Measurements from ENCODE around the gene HDDC3.

HDDC3 gene

DNA sequence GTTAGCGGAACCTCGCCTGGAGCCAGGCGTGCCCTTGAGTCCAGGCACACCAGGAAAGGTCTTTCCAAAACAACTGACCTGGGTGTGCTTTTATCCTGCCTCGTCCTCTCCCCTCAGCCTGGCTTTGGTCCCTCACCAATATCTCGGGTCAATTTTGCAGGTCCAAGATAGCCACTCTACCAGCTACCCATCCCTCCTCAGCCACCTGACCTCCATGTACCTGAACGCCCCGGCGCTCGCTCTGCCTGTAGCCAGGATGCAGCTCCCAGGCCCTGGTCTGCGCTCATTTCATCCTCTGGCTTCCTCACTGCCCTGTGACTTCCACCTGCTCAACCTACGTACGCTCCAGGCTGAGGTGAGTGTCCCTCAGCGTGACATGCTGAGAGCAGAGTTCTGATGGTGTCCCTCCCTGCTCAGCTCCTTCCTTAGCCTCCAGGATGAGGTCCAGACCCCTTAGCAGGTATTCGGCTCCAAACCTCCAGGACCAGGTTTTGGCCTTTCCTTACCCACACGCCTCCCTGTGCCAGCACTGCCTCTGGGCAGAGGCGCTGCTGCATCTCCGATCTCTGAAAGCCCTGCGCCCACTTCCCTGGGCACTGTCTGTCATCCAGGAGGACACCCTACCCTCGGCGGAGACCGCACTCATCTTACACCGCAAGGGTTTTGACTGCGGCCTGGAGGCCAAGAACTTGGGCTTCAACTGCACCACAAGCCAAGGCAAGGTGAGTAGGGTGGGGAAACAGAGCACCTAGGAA is 14.1 kb downstream of the HDDC3 start:
- Histone ChIP-seq H3K23ac (ENCODE audit: low read length) (no peak overlapping the region), H2BK15ac (replicated peaks; ENCODE audit: low read depth) (no peak overlapping the region), H3K79me1 (ENCODE audit: low read length) (no peaks in the 10 kb centered on the region), H3K4me3 (ENCODE audit: low read length) (no peak overlapping the region), H2AK5ac (ENCODE audit: low read length) (no peak overlapping the region), H2BK120ac (ENCODE audit: low read depth, low read length) (no peak overlapping the region), H4K5ac (ENCODE audit: low read length) (no peak overlapping the region), H3K27ac (ENCODE audit: low read depth, low read length) (no peak overlapping the region), H3K4ac (ENCODE audit: low read depth, low read length) (no peak overlapping the region), H3K9ac (ENCODE audit: low read length) (no peak overlapping the region), H3K79me2 (ENCODE audit: control insufficient read depth, insufficient read depth, low read length) (no peaks in the 10 kb centered on the region), H3K27me3 (ENCODE audit: insufficient read depth, low read length, poor library complexity) (no peaks in the 10 kb centered on the region), H3K4me1 (ENCODE audit: control insufficient read depth, low read depth, low read length) (no peaks in the 10 kb centered on the region), H3K56ac (ENCODE audit: low read length) (no peak overlapping the region), H2BK5ac (ENCODE audit: low read length) (no peak overlapping the region), H3K36me3 (ENCODE audit: control insufficient read depth, insufficient read depth, low read length) (no peaks in the 10 kb centered on the region), H3K4me2 (ENCODE audit: low read length) (no peak overlapping the region), H3K18ac (ENCODE audit: low read length) (no peak overlapping the region), H4K8ac (ENCODE audit: low read depth, low read length) (no peak overlapping the region)
- DNase-seq = no peak
- no CpG with 5 or more reads among the region's 23 CpGs for WGBS (ENCODE audit: extremely low coverage, insufficient coverage, low lambda C conversion rate)

- H2BK5ac ChIP-seq (ENCODE audit: low read length) = no peak overlapping the region
- H4K5ac ChIP-seq (ENCODE audit: low read length) = no peak overlapping the region
- no peak overlapping the region for H3K4me2 ChIP-seq (ENCODE audit: low read length)
- no CpG with 5 or more reads among the region's 12 CpGs for WGBS (ENCODE audit: extremely low coverage, insufficient coverage, low lambda C conversion rate)
- no peak overlapping the region for H3K4me3 ChIP-seq (ENCODE audit: low read length)
- no peaks in the 10 kb centered on the region for H3K27me3 ChIP-seq (ENCODE audit: insufficient read depth, low read length, poor library complexity)
- no peak overlapping the region for H3K27ac ChIP-seq (ENCODE audit: low read depth, low read length)
- no peak overlapping the region for H4K8ac ChIP-seq (ENCODE audit: low read depth, low read length)
- no peak overlapping the region for H3K23ac ChIP-seq (ENCODE audit: low read length)
- no peak overlapping the region for H2BK15ac ChIP-seq (replicated peaks; ENCODE audit: low read depth)
- no peak overlapping the region for H3K56ac ChIP-seq (ENCODE audit: low read length)
- no peaks in the 10 kb centered on the region for H3K79me1 ChIP-seq (ENCODE audit: low read length)
- H3K18ac ChIP-seq (ENCODE audit: low read length) = no peak overlapping the region
- no peak overlapping the region for H3K4ac ChIP-seq (ENCODE audit: low read depth, low read length)
- H2BK120ac ChIP-seq (ENCODE audit: low read depth, low read length) = no peak overlapping the region
- no peak overlapping the region for H2AK5ac ChIP-seq (ENCODE audit: low read length)
- H3K36me3 ChIP-seq (ENCODE audit: control insufficient read depth, insufficient read depth, low read length) = no peaks in the 10 kb centered on the region
- no peak for DNase-seq
- H3K9ac ChIP-seq (ENCODE audit: low read length) = no peak overlapping the region
- H3K4me1 ChIP-seq (ENCODE audit: control insufficient read depth, low read depth, low read length) = no peaks in the 10 kb centered on the region
- H3K79me2 ChIP-seq (ENCODE audit: control insufficient read depth, insufficient read depth, low read length) = no peaks in the 10 kb centered on the region
Measured at GRCh38 chr15:90917569-90917968, 14.8 kb downstream of the HDDC3 start.

- no peaks in the 10 kb centered on the region for H3K4me1 ChIP-seq (ENCODE audit: control insufficient read depth, low read depth, low read length)
- H3K56ac ChIP-seq (ENCODE audit: low read length) = no peak overlapping the region
- H3K4ac ChIP-seq (ENCODE audit: low read depth, low read length) = no peak overlapping the region
- no peaks in the 10 kb centered on the region for H3K79me1 ChIP-seq (ENCODE audit: low read length)
- no peak overlapping the region for H2AK5ac ChIP-seq (ENCODE audit: low read length)
- H3K9ac ChIP-seq (ENCODE audit: low read length) = no peak overlapping the region
- no peak overlapping the region for H2BK120ac ChIP-seq (ENCODE audit: low read depth, low read length)
- H3K79me2 ChIP-seq (ENCODE audit: control insufficient read depth, insufficient read depth, low read length) = no peaks in the 10 kb centered on the region
- no peaks in the 10 kb centered on the region for H3K36me3 ChIP-seq (ENCODE audit: control insufficient read depth, insufficient read depth, low read length)
- H4K8ac ChIP-seq (ENCODE audit: low read depth, low read length) = no peak overlapping the region
- H3K4me2 ChIP-seq (ENCODE audit: low read length) = no peak overlapping the region
- no peak overlapping the region for H4K5ac ChIP-seq (ENCODE audit: low read length)
- H3K27me3 ChIP-seq (ENCODE audit: insufficient read depth, low read length, poor library complexity) = no peaks in the 10 kb centered on the region
- H3K18ac ChIP-seq (ENCODE audit: low read length) = no peak overlapping the region
- no peak for DNase-seq
- no peak overlapping the region for H3K23ac ChIP-seq (ENCODE audit: low read length)
- no peak overlapping the region for H2BK15ac ChIP-seq (replicated peaks; ENCODE audit: low read depth)
- no peak overlapping the region for H3K27ac ChIP-seq (ENCODE audit: low read depth, low read length)
- no peak overlapping the region for H2BK5ac ChIP-seq (ENCODE audit: low read length)
- H3K4me3 ChIP-seq (ENCODE audit: low read length) = no peak overlapping the region
- WGBS (ENCODE audit: extremely low coverage, insufficient coverage, low lambda C conversion rate) = no CpG with 5 or more reads among the region's 11 CpGs
Measured at GRCh38 chr15:90916461-90916860, 15.9 kb downstream of the HDDC3 start.

DNA sequence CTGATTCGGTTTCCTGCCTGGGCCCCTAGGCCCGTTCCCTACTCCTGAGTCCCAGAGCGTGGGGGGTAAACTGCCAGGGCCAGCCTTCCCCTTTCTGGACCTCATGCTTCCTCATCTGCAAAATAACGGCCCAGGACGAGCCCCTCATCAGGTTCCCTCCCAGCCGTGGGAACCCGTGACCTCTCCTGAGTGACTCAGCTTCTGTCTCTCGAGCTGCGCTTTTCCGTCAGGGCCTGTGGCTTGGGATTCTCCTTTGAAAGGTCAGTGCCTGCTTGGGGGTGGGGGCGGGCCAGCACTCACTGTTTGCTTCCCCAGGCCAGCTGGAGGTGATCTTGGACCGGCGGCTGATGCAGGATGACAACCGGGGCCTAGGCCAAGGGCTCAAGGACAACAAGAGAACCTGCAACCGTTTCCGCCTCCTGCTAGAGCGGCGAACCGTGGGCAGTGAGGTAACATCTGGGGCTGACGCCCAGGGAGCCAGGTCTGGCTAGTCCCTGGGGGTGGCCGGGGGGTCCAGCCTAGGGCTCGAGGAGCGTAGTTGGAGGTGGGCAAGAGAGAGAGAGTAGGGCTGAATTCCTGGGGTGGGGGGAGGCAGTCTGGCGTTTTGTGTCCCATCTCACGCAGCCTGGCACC is 16.4 kb downstream of the HDDC3 start:
- H3K79me1 ChIP-seq (ENCODE audit: low read length) = no peaks in the 10 kb centered on the region
- no CpG with 5 or more reads among the region's 25 CpGs for WGBS (ENCODE audit: extremely low coverage, insufficient coverage, low lambda C conversion rate)
- H4K8ac ChIP-seq (ENCODE audit: low read depth, low read length) = no peak overlapping the region
- no peak overlapping the region for H2BK120ac ChIP-seq (ENCODE audit: low read depth, low read length)
- H3K23ac ChIP-seq (ENCODE audit: low read length) = no peak overlapping the region
- peak; percentile 28 for DNase-seq
- no peaks in the 10 kb centered on the region for H3K27me3 ChIP-seq (ENCODE audit: insufficient read depth, low read length, poor library complexity)
- no peak overlapping the region for H3K9ac ChIP-seq (ENCODE audit: low read length)
- H3K4me1 ChIP-seq (ENCODE audit: control insufficient read depth, low read depth, low read length) = no peaks in the 10 kb centered on the region
- no peak overlapping the region for H2AK5ac ChIP-seq (ENCODE audit: low read length)
- H4K5ac ChIP-seq (ENCODE audit: low read length) = no peak overlapping the region
- H3K4me3 ChIP-seq (ENCODE audit: low read length) = no peak overlapping the region
- H2BK5ac ChIP-seq (ENCODE audit: low read length) = no peak overlapping the region
- no peaks in the 10 kb centered on the region for H3K79me2 ChIP-seq (ENCODE audit: control insufficient read depth, insufficient read depth, low read length)
- no peak overlapping the region for H3K4me2 ChIP-seq (ENCODE audit: low read length)
- no peak overlapping the region for H3K27ac ChIP-seq (ENCODE audit: low read depth, low read length)
- no peak overlapping the region for H3K4ac ChIP-seq (ENCODE audit: low read depth, low read length)
- no peak overlapping the region for H2BK15ac ChIP-seq (replicated peaks; ENCODE audit: low read depth)
- no peak overlapping the region for H3K56ac ChIP-seq (ENCODE audit: low read length)
- no peaks in the 10 kb centered on the region for H3K36me3 ChIP-seq (ENCODE audit: control insufficient read depth, insufficient read depth, low read length)
- no peak overlapping the region for H3K18ac ChIP-seq (ENCODE audit: low read length)

GRCh38 chr15:90915216-90915807 is 17.0 kb downstream of the HDDC3 start:
- Histone ChIP-seq H3K56ac (ENCODE audit: low read length) (no peak overlapping the region), H2BK15ac (replicated peaks; ENCODE audit: low read depth) (no peak overlapping the region), H4K8ac (ENCODE audit: low read depth, low read length) (no peak overlapping the region), H3K4me3 (ENCODE audit: low read length) (no peak overlapping the region), H3K36me3 (ENCODE audit: control insufficient read depth, insufficient read depth, low read length) (no peaks in the 10 kb centered on the region), H3K23ac (ENCODE audit: low read length) (no peak overlapping the region), H2BK5ac (ENCODE audit: low read length) (no peak overlapping the region), H3K79me2 (ENCODE audit: control insufficient read depth, insufficient read depth, low read length) (no peaks in the 10 kb centered on the region), H3K9ac (ENCODE audit: low read length) (no peak overlapping the region), H3K27ac (ENCODE audit: low read depth, low read length) (no peak overlapping the region), H3K18ac (ENCODE audit: low read length) (no peak overlapping the region), H3K79me1 (ENCODE audit: low read length) (no peaks in the 10 kb centered on the region), H3K4ac (ENCODE audit: low read depth, low read length) (no peak overlapping the region), H2BK120ac (ENCODE audit: low read depth, low read length) (no peak overlapping the region), H3K27me3 (ENCODE audit: insufficient read depth, low read length, poor library complexity) (no peaks in the 10 kb centered on the region), H3K4me2 (ENCODE audit: low read length) (no peak overlapping the region), H3K4me1 (ENCODE audit: control insufficient read depth, low read depth, low read length) (no peaks in the 10 kb centered on the region), H2AK5ac (ENCODE audit: low read length) (no peak overlapping the region), H4K5ac (ENCODE audit: low read length) (no peak overlapping the region)
- no peak for DNase-seq
- WGBS (ENCODE audit: extremely low coverage, insufficient coverage, low lambda C conversion rate) = no CpG with 5 or more reads among the region's 7 CpGs

All from mesendoderm (in vitro differentiated cells).